Erythroblast (primary cell): ENCODE results near the gene LY86.

Experiments
- DNase-seq, 2 experiments: peaks; one replicate each; lab custom pipeline; 2025; lab: John Stamatoyannopoulos, UW
- GATA1 ChIP-seq: IDR thresholded peaks from 2 replicates; pipeline ENCODE4 v1.6.1; 2011; ENCODE audit warnings: low read depth, mild to moderate bottlenecking, control low read depth, low read length, moderate library complexity
- POLR2A ChIP-seq: IDR thresholded peaks from 2 replicates; pipeline ENCODE4 v1.6.1; 2011; ENCODE audit warnings: mild to moderate bottlenecking, low read length

Gene LY86

DNA sequence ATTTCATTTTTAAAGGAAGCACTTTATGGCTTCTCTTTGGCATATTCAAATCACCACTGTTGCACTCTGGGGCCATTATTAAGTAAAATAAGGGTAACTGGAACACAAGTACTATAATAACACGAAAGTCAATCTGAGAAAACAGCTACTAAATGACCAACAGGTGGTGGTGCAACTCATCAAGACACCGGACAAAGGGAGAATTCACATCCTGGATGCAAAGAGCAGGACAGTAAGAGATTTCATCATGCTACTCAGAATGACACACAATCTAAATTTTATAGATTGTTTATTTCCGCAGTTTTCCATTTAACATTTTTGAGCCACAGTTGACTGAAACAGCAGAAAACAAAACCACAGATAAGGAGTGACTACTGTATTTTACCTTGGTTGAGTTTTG lies 27.6 kb upstream of the LY86 start:
- TF ChIP-seq POLR2A = no peak
- no peak for TF ChIP-seq GATA1
- no peak for DNase-seq

DNA sequence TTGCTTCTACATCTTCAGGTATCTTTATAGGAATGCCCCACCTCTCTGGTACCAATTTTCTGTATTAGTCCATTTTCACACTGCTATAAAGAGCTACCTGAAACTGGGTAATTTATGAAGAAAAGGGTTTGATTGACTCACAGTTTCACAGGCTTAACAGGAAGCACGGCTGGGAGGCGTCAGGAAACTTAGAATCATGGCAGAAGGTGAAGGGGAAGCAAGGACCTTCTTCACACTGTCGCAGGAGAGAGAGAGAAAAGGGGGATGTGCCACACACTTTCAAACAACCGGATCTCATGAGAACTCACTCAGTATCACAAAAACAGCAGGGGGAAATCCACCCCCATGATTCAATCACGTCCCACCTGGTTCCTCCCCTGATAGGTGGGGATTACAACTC lies 24.4 kb upstream of the LY86 start:
- TF ChIP-seq GATA1 (no peak), POLR2A (no peak)

DNA sequence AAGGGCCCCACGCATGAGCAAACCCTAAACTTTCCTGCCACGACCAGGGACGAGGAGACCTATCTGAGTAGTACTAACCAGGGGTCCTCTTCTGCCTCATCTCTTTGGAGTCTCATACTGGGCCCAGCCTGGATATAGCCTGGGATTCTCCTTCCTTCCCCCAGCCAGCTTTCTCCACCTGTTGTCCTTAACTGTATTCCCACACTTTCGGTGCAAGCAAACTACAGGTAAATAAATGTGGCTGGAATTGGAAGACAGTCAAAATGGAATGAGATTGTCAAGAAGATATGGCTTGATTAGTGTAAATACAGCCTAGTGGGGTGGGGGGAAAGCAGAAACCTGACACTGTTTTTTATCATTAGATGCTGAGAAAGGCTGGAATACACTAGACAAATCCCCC lies 23.5 kb upstream of the LY86 start:
- TF ChIP-seq GATA1 (no peak), POLR2A (no peak)
- DNase-seq = no peak

More for the DNA sequence above, 24.4 kb upstream of the LY86 start:
- DNase-seq = no peak

DNA sequence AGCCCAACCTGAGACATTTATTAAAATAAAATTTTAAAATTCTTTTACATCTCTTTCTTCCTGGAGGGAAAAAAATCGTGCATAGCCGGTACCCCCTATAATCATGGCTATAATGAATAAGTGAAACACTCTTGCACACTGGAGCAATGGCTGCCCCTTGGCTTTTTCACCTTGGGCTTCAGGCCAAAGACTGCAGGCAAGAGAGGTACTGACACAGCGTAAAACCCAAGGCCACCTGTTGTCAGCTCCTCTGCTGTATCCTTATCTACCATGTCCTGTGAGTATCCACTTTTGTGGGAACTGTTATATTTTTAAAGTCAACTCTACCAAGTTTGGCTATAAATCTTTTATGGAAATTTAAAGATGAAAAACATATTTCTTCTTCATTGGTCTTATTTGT lies 23.0 kb upstream of the LY86 start:
- DNase-seq = no peak
- TF ChIP-seq GATA1 (no peak), POLR2A (no peak)

DNA sequence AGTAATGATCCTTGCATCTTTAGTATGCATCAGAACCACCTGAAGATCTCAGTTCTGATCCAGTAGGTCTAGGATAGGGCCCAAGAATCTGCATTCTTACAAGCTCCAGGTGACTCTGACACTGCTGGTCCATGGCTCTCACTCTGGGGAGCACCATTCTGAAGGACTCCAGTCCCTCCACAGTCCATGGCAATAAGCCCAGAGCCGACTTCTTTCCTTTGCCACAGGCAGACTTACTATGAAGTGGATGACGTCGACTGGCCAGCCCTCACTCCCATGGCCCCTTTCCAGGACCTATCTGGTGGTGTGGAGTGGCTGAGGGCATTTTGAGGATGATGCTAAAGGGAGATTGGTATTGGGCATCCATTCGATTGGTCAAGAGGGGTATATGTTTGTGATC lies 21.8 kb upstream of the LY86 start:
- TF ChIP-seq GATA1 = no peak
- no peak for TF ChIP-seq POLR2A

DNA sequence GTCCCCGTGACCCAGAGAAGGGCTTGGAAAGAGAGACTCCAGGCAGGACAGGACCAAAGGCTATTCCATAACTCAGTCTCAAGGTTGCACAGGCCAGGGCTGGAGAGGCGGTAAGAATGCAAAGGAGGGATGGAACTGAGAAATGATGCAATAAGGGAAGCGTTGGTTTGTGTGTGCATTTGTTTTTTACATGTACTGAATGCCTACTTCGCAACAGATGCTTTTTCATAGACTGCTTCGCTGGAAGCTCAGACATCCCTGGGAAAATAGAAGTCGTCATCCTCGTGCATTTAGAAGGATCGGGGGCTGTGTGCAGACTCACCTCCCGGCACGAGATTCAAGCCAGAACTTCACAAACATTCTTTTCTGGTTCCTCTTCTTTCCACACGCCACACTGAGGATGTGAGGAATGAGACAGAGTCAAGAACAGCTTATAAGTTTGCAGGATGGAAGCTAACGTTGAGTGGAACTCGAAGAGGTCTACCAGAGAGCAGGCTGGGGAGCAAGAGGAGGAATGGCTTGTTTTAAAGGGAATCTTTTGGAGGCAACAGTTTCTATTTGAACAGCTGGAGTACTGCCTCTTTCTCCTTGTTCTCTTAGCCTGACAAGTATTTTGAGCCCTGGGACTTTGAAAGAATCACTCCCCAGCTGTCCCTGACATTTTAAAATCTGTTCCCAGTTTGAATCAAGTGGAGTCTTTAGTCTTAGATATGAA lies 19.3 kb upstream of the LY86 start:
- no peak for DNase-seq
- TF ChIP-seq GATA1 = no peak
- no peak for TF ChIP-seq POLR2A

More for the DNA sequence above, 21.8 kb upstream of the LY86 start:
- DNase-seq = no peak

DNA sequence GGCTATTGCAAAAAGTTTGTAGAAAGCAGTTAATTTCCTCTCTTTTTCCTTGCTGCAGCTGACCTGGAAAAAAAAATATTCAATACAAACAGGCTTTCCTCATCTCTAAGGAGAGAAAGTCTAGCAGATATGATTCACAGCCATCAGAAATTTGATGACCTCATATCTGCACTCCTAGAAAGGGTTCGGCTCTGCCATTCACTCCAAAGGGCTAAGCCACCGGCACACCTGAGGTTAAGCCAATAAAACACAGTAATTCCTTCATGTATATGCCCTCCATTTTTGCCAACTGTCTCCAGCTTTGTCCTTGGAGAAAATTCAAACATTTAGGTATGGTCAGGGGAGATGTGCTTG lies 18.7 kb upstream of the LY86 start:
- DNase-seq = no peak
- TF ChIP-seq GATA1 (no peak), POLR2A (no peak)

DNA sequence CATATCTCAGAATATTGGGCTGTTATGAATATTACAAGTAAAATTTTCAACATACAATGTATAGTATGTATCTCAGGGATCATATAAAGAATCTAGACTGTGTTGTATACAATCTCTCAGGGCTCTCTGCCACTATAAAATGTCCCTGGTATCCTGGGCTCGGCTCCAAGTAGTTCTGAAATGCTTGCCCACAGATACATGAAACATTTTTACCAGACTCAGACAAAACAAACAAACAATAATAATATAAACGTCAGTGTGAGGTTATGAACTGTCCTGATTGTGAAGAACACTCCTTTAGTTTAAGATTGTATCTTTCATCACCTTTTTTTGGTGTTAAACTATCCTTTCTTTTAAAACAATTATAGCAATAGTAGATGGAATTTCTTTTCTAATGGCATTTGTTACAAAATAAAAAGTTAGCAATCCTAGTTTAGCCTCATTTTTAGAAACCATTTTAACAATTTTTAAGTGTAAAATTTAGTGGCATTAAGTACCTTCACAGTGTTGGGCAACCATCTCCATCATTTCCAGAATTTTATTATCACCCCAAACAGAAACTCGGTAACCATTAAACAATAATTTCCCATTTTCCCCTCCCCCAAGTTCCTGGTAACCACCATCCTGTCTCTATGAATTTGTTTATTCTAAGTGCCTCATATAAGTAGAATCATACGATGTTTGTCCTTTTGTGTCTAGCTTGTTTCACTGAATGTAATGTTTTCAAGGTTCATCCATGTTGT lies 17.4 kb upstream of the LY86 start:
- no peak for TF ChIP-seq POLR2A
- TF ChIP-seq GATA1 = no peak

DNA sequence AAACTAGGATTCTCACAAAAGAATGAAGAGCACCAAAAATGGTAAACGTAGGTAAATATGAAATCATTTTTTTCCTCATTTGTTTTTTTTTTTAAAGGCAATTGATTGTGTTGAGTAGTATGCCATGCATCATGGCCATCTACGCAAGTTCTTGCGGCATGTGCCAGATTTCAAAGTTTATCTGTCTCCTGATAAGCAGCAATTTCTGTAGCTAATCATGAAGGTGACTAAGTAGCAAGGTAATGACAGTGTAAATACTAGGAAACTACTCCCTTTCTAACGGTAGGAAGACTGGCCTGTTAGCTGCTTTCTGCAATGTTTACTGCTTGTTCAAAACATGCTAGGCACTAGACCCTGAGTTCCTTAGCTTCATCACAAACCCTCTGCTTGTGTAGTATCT lies 13.4 kb upstream of the LY86 start:
- TF ChIP-seq POLR2A (no peak), GATA1 (no peak)
- no peak for DNase-seq

More for the DNA sequence above, 17.4 kb upstream of the LY86 start:
- no peak for DNase-seq

DNA sequence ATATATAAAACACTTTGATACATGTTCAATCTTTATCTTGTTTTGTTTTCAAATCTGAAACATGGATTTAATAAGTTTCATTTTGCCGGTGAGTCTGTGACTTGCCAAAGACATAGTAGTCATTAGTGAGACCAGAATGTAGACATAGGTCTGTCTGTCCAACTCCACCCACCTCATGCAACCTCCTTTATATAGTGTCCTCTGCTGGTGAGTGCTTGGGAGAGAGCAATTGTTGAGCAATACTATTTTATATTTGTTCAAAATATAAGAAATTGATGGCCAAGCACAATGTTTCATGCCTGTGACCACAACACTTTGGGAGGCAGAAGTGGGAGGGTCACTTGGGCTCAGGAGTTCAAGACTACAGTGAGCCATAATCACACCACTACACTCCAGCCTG lies 10.8 kb upstream of the LY86 start:
- TF ChIP-seq POLR2A = no peak
- TF ChIP-seq GATA1 = no peak
- DNase-seq = no peak

DNA sequence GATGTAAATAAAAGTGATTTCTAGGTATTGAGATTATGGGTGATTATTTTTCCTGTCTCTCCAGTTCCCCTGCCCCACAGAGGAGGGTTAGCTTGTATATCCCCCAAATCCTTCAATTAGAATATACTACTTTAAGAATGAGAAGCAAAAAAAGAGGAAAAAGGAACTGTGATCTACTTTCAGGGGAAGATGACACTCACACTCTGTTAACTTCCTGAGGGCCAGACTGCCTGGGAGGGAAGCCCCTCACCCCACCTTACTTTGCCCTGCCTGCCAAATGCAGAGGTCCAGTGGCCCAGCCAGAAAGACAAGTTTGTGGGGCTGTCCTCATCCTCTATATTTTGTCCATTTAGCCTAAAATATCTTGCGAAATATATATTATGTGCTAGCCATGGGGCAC lies 9.2 kb upstream of the LY86 start:
- TF ChIP-seq POLR2A = no peak
- no peak for TF ChIP-seq GATA1
- DNase-seq = no peak

DNA sequence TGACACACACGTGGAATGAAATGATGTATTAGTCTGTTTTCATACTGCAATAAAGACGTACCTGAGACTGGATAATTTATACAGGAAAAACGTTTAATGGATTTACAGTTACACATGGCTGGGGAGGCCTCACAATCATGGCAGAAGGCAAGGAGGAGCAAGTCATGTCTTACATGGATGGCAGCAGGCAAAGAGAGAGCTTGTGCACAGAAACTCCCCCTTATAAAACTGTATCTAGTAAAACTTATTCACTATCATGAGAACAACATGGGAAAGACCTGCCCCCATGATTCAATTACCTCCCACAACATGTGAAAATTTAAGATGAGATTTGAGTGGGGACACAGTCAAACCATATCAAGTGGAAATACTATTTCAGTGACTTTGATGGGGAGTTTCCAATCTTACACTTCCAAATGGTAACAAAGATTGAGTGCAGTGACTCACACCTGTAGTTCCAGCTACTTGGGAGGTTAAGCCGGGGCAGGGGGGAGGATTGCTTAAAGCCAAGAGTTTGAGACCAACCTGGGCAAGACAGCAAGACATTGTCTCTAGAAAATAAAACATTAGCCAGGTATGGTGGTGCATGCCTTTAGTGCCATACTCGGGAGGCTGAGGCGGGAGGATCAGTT lies 8.2 kb upstream of the LY86 start:
- TF ChIP-seq GATA1 (no peak), POLR2A (no peak)
- DNase-seq = no peak

DNA sequence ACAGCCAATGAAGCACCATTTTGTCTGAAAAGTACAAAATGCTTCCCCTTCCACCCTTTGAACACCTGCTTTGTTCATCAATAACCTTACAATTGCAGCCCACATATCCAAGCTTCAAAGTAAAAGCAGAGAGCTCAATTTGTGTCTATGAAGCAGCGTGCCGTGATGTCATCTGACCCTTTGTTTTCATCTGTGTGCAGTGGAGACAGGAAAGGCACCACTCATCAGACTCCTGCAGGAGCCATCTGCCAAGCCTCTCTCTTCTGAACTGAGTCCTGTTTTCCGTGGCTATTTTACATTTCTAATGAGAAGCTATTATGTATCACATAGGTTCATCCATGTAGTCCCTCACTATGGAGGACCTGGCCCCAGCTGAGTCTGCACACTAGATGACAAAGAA lies 7.5 kb upstream of the LY86 start:
- TF ChIP-seq POLR2A = no peak
- no peak for TF ChIP-seq GATA1
- DNase-seq = no peak

DNA sequence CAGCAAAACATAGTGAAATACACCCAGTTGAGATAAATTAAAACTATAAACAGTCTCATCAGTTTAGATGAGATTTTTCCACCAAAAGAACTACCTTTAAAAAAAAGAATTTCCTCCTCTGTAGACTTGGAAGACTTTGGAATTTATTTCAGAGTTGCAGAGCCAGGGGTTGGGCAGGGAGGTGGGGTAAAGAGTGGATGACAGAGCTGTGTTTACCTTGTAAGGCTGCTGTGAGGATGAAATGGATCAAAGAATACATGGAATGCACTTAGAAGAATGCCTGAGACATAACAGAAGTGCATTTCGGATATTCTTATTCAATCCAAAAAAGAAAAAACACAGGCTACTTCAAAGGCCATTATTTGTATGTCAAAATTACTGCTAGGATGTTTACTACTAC lies 6.4 kb upstream of the LY86 start:
- TF ChIP-seq POLR2A = no peak
- no peak for TF ChIP-seq GATA1
- DNase-seq = no peak
